Ecto neural progenitor cell (in vitro differentiated cells): ENCODE data around the gene NCSTN.
A peak's percentile ranks its signal among the peaks of the same experiment; 100 is the strongest.

Experiments used
- DNase-seq: peaks from one replicate; pipeline ENCODE4 v3.0.0-alpha.2; 2018; ENCODE audit warnings: low spot score

The NCSTN gene

GRCh38 chr1:160352555-160352954, 9.4 kb downstream of the NCSTN start:
- DNase-seq = no peak

DNA sequence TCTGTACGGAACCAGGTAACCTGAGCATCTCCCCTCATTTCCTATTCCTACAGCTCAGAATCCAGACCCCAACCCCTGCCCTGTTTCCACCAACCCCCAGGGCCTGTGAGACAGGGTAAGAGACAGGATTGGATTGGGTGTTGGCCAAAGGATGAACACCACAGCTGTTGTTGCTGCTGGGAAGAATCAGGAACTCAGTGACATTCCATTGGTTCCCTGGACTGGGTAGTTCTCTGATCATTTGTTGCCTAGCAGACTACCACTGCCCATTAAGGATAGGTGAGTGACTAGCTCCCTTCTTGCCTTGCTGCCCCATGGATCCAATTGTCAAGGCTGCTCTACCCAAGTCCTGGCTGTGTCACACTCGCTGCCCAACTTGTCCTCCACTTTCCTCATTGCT, 10.0 kb downstream of the NCSTN start:
- DNase-seq = no peak

GRCh38 chr1:160354388-160354985, 11.3 kb downstream of the NCSTN start:
- DNase-seq = no peak

- DNase-seq = no peak
Observed at GRCh38 chr1:160357286-160358002, 14.3 kb downstream of the NCSTN start.

DNA sequence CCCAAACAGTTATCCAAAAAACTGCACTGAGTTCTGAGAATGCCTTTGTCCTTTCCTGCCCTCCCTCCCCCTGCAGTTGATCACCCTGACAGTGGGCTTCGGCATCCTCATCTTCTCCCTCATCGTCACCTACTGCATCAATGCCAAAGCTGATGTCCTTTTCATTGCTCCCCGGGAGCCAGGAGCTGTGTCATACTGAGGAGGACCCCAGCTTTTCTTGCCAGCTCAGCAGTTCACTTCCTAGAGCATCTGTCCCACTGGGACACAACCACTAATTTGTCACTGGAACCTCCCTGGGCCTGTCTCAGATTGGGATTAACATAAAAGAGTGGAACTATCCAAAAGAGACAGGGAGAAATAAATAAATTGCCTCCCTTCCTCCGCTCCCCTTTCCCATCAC, 14.9 kb downstream of the NCSTN start:
- DNase-seq = no peak

- no peak for DNase-seq
Observed at GRCh38 chr1:160359559-160360226, 16.5 kb downstream of the NCSTN start.

GRCh38 chr1:160360227-160360695, 17.1 kb downstream of the NCSTN start:
- DNase-seq = no peak

DNA sequence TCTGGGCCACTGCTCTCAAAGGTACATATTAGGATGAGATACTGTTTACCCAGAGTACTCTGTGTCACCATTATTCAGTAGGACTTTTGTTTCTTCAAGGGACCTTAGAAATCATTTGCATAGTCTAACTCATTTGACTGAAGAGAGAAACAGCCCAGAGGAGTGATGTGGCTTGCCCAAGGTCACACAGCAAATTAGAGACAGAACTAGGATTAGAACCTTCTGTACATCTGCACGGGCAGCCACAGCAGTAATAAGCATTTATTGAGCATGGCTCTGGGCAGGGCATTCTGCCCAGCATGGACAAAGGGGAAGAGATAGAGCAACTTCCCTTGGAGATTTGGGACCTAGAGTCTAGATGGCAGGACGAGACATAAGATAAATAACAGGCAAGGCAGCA, 18.0 kb downstream of the NCSTN start:
- no peak for DNase-seq

GRCh38 chr1:160361814-160362167, 18.6 kb downstream of the NCSTN start:
- no peak for DNase-seq

GRCh38 chr1:160362168-160362957, 19.2 kb downstream of the NCSTN start:
- DNase-seq = peak; percentile 76

GRCh38 chr1:160363010-160363409, 19.8 kb downstream of the NCSTN start:
- DNase-seq = no peak

GRCh38 chr1:160363951-160364735, 21.0 kb downstream of the NCSTN start:
- peak; percentile 32 for DNase-seq

DNA sequence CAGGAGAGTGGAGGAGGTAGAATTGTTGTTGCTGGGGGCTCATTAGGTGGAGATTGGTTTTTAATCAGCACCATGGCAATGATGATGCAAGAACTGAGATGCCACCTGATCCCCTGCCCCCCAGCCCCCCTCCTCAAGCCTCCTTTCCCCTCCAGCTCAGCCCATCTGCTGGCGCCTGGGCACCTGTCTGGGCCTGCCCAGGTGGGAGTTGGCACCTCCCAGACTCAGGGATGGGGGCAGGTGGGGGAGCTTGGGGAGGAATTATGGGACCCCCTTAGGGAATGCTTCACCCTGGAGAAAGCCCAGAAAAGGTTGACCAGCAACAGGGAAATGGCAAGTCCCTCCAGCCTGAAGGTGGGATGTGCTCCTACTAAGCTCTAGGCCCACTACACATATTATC, 22.1 kb downstream of the NCSTN start:
- peak; percentile 22 for DNase-seq

GRCh38 chr1:160366731-160367515, 23.7 kb downstream of the NCSTN start, which contains the start of gene NHLH1:
TSS of gene NHLH1 (plus strand) at chr1:160367071. CDS start at chr1:160370732, 3,661 bp downstream.
- no peak for DNase-seq

- peak; percentile 35 for DNase-seq
Observed at GRCh38 chr1:160367516-160367900, 24.3 kb downstream of the NCSTN start.

GRCh38 chr1:160367934-160368923, 25.0 kb downstream of the NCSTN start:
- DNase-seq = peak; percentile 35

GRCh38 chr1:160369087-160369486, 25.9 kb downstream of the NCSTN start:
- DNase-seq = no peak

DNA sequence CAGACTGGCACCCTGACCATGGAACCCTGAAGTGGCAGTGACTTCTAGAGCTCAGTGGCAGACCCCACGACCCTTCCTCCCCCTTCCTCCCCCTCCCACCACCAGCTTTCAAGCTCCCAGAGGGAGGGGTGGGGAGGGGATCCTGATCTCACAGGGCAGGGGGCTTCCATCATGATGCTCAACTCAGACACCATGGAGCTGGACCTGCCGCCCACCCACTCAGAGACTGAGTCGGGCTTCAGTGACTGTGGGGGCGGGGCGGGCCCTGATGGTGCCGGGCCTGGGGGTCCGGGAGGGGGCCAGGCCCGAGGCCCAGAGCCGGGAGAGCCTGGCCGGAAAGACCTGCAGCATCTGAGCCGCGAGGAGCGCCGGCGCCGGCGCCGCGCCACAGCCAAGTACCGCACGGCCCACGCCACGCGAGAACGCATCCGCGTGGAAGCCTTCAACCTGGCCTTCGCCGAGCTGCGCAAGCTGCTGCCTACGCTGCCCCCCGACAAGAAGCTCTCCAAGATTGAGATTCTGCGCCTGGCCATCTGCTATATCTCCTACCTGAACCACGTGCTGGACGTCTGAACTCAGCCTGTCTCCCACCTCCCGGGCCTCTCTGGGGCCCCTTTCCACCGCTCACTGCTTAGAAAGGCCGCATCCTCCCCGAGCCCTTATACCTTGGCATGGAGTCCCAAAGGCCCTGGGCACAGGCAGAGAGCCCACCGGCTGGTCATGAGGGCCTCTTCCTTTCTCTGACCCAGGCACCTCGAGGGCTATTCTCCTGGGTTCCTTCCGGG, 27.6 kb downstream of the NCSTN start:
- peak; percentile 38 for DNase-seq

- peak; percentile 39 for DNase-seq
Observed at GRCh38 chr1:160371346-160371631, 28.1 kb downstream of the NCSTN start.
